ENCODE data around the gene CXorf58. TPM values are rescaled to one million over a fixed set of nuclear protein-coding genes. Genes with fewer than 3 reads are reported as not detected.

Gene CXorf58
- total RNA-seq, 1 donor from 2014 or later: not detected

DNA sequence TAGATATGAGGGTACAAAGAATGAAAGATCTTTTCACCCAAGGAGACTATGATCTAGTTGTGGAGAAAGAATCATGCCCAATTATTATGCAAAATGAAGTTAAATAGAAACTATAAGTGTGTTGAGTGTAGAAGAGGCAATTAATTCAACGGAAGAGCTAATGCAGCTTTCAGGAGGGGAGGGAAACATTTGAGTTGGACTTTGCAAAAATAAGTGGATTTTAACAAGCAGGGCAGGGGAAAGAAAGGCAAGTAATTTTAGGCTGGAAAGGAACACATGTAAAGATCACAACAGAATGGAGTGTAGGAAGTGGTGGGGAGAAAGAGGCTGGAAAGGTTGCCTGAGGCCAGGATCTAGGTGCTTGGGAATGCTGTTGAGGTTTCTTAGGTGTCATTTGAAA, 75.1 kb downstream of the CXorf58 start:
- intact Hi-C loops (cut with DNase I): no loop called here
- H3K9me3 ChIP-seq: no peaks in the 10 kb centered on the region
- H3K27me3 ChIP-seq: no peaks in the 10 kb centered on the region
- no peak for DNase-seq (ENCODE audit: low spot score in 2 of 2)
- H3K36me3 ChIP-seq: peaks cover 0 to 2% of the 10 kb centered on the region in 2 donors
- no peaks in the 10 kb centered on the region for H3K4me1 ChIP-seq
- no peak overlapping the region for H3K4me3 ChIP-seq
- H3K27ac ChIP-seq: no peak overlapping the region
- TF ChIP-seq, protein P1, sequence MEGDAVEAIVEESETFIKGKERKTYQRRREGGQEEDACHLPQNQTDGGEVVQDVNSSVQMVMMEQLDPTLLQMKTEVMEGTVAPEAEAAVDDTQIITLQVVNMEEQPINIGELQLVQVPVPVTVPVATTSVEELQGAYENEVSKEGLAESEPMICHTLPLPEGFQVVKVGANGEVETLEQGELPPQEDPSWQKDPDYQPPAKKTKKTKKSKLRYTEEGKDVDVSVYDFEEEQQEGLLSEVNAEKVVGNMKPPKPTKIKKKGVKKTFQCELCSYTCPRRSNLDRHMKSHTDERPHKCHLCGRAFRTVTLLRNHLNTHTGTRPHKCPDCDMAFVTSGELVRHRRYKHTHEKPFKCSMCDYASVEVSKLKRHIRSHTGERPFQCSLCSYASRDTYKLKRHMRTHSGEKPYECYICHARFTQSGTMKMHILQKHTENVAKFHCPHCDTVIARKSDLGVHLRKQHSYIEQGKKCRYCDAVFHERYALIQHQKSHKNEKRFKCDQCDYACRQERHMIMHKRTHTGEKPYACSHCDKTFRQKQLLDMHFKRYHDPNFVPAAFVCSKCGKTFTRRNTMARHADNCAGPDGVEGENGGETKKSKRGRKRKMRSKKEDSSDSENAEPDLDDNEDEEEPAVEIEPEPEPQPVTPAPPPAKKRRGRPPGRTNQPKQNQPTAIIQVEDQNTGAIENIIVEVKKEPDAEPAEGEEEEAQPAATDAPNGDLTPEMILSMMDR (IDR thresholded peaks at IDR 0.05): no peak

Other genes with a start within 250 kb of the CXorf58 start
- gene PRDX4, start 240.5 kb upstream of the CXorf58 start, total RNA-seq: 112 TPM
- gene ACOT9, start 164.7 kb upstream of the CXorf58 start, total RNA-seq: 6.6 TPM
- 349 TPM for gene SAT1, start 124.8 kb upstream of the CXorf58 start, total RNA-seq
- not detected for gene APOO, start 68 bp upstream of the CXorf58 start, total RNA-seq
- 3.1 TPM for gene KLHL15, start 119.2 kb downstream of the CXorf58 start, total RNA-seq
- 60.7 TPM for gene EIF2S3, start 146.9 kb downstream of the CXorf58 start, total RNA-seq
- gene ZFX, start 241.7 kb downstream of the CXorf58 start, total RNA-seq: 23.4 TPM